AG04449 (cell line): ENCODE data around the gene SYT12.

Experiments
- CTCF ChIA-PET: fragments of 350-600 bp; formaldehyde crosslinking; extraction: SDS; loops from one replicate; lab custom pipeline; 2021; ENCODE audit warnings: antibody characterized with exemption; lab: Yijun Ruan, JAX
- POLR2A ChIA-PET: fragments of 400-600, 350-600 bp; formaldehyde crosslinking; extraction: SDS; loops from one replicate; lab custom pipeline; 2020; ENCODE audit warnings: antibody characterized with exemption, inconsistent platforms; lab: Yijun Ruan, JAX
- DNase-seq: peaks from one replicate; pipeline ENCODE4 v3.0.0-alpha.2; 2010; ENCODE audit warnings: low read depth, low spot score
- H3K4me3 ChIP-seq: 2 replicates; pipeline ENCODE4 v1.5.1; 2011; ENCODE audit warnings: low read depth, mild to moderate bottlenecking, control low read depth, low read length
- TF ChIP-seq, protein P1 (sequence below): IDR thresholded peaks from one replicate; pipeline ENCODE4 v1.5.1; 2011; ENCODE audit warnings: mild to moderate bottlenecking, moderate library complexity, low read length, control low read depth, inconsistent platforms; ENCODE audit not compliant: insufficient read depth; ENCODE audit errors: missing control alignments

Gene SYT12

DNA sequence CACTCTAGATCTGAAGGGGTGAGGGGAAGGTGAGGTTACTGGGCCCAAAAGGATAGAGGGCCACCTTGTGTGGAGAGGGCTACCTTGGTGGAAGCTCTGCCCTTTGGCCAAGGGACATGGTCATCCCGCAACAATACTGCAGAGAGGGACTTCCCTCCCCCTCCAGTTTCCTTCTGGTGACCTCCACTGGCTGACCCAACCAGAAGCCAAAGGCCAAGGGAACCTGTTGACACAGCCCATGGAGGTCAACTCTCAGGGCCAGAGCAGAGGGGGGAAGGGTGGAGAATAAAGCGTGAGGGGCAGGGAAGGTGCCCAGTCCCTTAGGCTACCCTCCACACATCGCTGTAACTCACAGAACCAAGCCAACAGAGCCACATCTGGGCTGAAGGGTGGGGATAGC is 18.7 kb downstream of the SYT12 start:
- ChIA-PET POLR2A (no interaction called here), CTCF (interaction anchor here (8.9 kb wide), 1 partner anchor 12 kb away, joined by 63 read pairs; no protein-coding TSS in a partner anchor)
- no peak for DNase-seq
- TF ChIP-seq, protein P1, sequence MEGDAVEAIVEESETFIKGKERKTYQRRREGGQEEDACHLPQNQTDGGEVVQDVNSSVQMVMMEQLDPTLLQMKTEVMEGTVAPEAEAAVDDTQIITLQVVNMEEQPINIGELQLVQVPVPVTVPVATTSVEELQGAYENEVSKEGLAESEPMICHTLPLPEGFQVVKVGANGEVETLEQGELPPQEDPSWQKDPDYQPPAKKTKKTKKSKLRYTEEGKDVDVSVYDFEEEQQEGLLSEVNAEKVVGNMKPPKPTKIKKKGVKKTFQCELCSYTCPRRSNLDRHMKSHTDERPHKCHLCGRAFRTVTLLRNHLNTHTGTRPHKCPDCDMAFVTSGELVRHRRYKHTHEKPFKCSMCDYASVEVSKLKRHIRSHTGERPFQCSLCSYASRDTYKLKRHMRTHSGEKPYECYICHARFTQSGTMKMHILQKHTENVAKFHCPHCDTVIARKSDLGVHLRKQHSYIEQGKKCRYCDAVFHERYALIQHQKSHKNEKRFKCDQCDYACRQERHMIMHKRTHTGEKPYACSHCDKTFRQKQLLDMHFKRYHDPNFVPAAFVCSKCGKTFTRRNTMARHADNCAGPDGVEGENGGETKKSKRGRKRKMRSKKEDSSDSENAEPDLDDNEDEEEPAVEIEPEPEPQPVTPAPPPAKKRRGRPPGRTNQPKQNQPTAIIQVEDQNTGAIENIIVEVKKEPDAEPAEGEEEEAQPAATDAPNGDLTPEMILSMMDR, result no peak
- H3K4me3 ChIP-seq, result no peak overlapping the region

DNA sequence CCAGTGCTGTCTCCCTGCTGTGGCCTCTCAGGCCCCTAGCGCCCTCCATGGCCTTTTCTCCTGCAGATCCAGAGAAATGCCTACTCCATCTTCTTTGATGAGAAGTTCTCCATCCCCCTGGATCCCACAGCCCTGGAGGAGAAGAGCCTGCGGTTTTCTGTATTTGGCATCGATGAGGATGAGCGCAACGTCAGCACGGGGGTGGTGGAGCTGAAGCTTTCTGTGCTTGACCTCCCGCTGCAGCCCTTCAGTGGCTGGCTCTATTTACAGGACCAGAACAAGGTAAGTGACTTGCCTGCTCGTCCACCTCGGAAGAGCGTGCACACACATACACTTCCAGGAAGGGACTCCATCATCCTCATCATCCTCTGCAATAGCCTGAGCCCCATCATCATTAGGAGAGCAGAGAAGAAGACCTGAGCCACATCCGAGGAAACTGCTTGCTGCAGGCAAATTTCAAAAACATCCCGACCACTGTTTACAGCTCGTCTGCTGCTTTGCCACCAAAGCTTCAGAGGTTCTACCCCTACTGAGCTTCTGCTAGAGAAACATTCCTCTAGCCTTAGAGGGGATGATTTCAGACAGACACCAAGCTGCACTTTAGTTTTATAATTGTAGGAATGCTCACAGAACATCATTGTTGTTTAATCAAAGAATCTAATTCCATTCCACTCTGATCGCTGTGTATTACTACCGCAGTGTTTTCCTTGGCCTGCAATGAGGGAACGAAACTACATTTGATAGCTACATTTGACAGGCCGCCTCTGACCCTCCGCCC is 20.8 kb downstream of the SYT12 start:
- ChIA-PET CTCF (interaction anchor here (1.1 to 8.9 kb wide), 3 partner anchors 9 to 74 kb away, joined by 3 to 63 read pairs (median 3); no protein-coding TSS in a partner anchor), POLR2A (interaction anchor here (1.7 kb wide), 1 partner anchor 10 kb away, joined by 3 read pairs; no protein-coding TSS in a partner anchor)
- H3K4me3 ChIP-seq, result no peak overlapping the region
- TF ChIP-seq, protein P1, result no peak
- DNase-seq, result no peak

GRCh38 chr11:67044496-67044895 is 21.6 kb downstream of the SYT12 start:
- ChIA-PET POLR2A (interaction anchor here (1.7 kb wide), 1 partner anchor 9 kb away, joined by 3 read pairs; no protein-coding TSS in a partner anchor), CTCF (interaction anchor here (1.1 to 8.9 kb wide), 3 partner anchors 9 to 73 kb away, joined by 3 to 63 read pairs (median 3); no protein-coding TSS in a partner anchor)
- no peak for DNase-seq
- TF ChIP-seq, protein P1, result no peak
- H3K4me3 ChIP-seq, result no peak overlapping the region

- TF ChIP-seq, protein P1, result no peak
- H3K4me3 ChIP-seq, result no peak overlapping the region
- ChIA-PET POLR2A (no interaction called here), CTCF (interaction anchor here (1.7 to 8.9 kb wide), 2 partner anchors 8 to 17 kb away, joined by 3 to 63 read pairs; no protein-coding TSS in a partner anchor)
- DNase-seq, result peak; percentile 57
Measured at GRCh38 chr11:67045314-67045713, 22.4 kb downstream of the SYT12 start.

GRCh38 chr11:67048515-67049130 is 25.7 kb downstream of the SYT12 start:
- DNase-seq, result no peak
- POLR2A ChIA-PET, result no interaction called here
- CTCF ChIA-PET, result no interaction called here
- no peak overlapping the region for H3K4me3 ChIP-seq
- TF ChIP-seq, protein P1, result no peak

GRCh38 chr11:67050139-67050538 is 27.2 kb downstream of the SYT12 start:
- TF ChIP-seq, protein P1, result no peak
- no peak overlapping the region for H3K4me3 ChIP-seq
- CTCF ChIA-PET, result interaction anchor here (6.3 kb wide), 1 partner anchor 9 kb away, joined by 63 read pairs; no protein-coding TSS in a partner anchor
- POLR2A ChIA-PET, result no interaction called here
- DNase-seq, result no peak
